GM23248 (cell line): Measurements from ENCODE around the gene PPP1R36. TPM values are rescaled to one million over a fixed set of nuclear protein-coding genes. Genes with fewer than 3 reads are reported as not detected.
A peak's percentile ranks its signal among the peaks of the same experiment; 100 is the strongest.

Source experiments
- DNase-seq: peaks from one replicate; pipeline ENCODE4 v3.0.0-alpha.2; 2015
- H2AFZ ChIP-seq: fragments of 200-600 bp; sonication (generic); 2 replicates; pipeline ENCODE4 v1.6.1; 2016; ENCODE audit warnings: antibody characterized with exemption
- H3F3A ChIP-seq: fragments of 200-600 bp; sonication (generic); 2 replicates; pipeline ENCODE4 v1.6.1; 2016; ENCODE audit warnings: mild to moderate bottlenecking, antibody characterized with exemption, mixed run types; ENCODE audit not compliant: insufficient read depth
- H3K27ac ChIP-seq: fragments of 200-600 bp; sonication (generic); 2 replicates; pipeline ENCODE4 v1.5.1; 2016; ENCODE audit warnings: mild to moderate bottlenecking
- H3K27me3 ChIP-seq: fragments of 200-600 bp; sonication (generic); replicated peaks from 2 replicates; pipeline ENCODE4 v1.6.1; 2016; ENCODE audit warnings: mild to moderate bottlenecking; ENCODE audit not compliant: insufficient read depth
- H3K36me3 ChIP-seq: fragments of 200-600 bp; sonication (generic); 2 replicates; pipeline ENCODE4 v1.6.1; 2016; ENCODE audit warnings: low read depth, mild to moderate bottlenecking
- H3K4me1 ChIP-seq: fragments of 200-600 bp; sonication (generic); 2 replicates; pipeline ENCODE4 v1.6.1; 2016; ENCODE audit warnings: mild to moderate bottlenecking; ENCODE audit not compliant: insufficient read depth
- H3K4me2 ChIP-seq: fragments of 200-600 bp; sonication (generic); one replicate; pipeline ENCODE4 v1.6.1; 2016; ENCODE audit warnings: mild to moderate bottlenecking; ENCODE audit not compliant: unreplicated experiment
- H3K4me3 ChIP-seq: fragments of 200-600 bp; sonication (generic); 2 replicates; pipeline ENCODE4 v1.5.1; 2016; ENCODE audit warnings: mild to moderate bottlenecking
- H3K79me2 ChIP-seq: fragments of 200-600 bp; sonication (generic); 2 replicates; pipeline ENCODE4 v1.6.1; 2016; ENCODE audit warnings: mild to moderate bottlenecking; ENCODE audit not compliant: insufficient read depth
- H3K9ac ChIP-seq: fragments of 200-600 bp; sonication (generic); 2 replicates; pipeline ENCODE4 v1.6.1; 2016; ENCODE audit warnings: mild to moderate bottlenecking
- H3K9me2 ChIP-seq: fragments of 200-600 bp; sonication (generic); 2 replicates; pipeline ENCODE4 v1.6.1; 2016; ENCODE audit warnings: mixed run types, mild to moderate bottlenecking, moderate library complexity; ENCODE audit not compliant: insufficient read depth
- H3K9me3 ChIP-seq: fragments of 200-600 bp; sonication (generic); one replicate; pipeline ENCODE4 v1.6.1; 2017; ENCODE audit warnings: low read depth
- H4K20me1 ChIP-seq: fragments of 200-600 bp; sonication (generic); 2 replicates; pipeline ENCODE4 v1.6.0; 2016; ENCODE audit not compliant: insufficient read depth
- EZH2 ChIP-seq: fragments of 200-600 bp; sonication (generic); IDR thresholded peaks from 2 replicates; pipeline ENCODE4 v1.6.1; 2018; ENCODE audit warnings: antibody characterized with exemption, mild to moderate bottlenecking; ENCODE audit not compliant: insufficient read depth, poor library complexity, severe bottlenecking
- EZH2phosphoT487 ChIP-seq: fragments of 200-600 bp; sonication (generic); IDR thresholded peaks from 2 replicates; pipeline ENCODE4 v1.6.1; 2018; ENCODE audit warnings: antibody characterized with exemption, moderate library complexity, mild to moderate bottlenecking, low read depth; ENCODE audit not compliant: insufficient read depth
- WGBS, 2 experiments: methylation state at CpG; one replicate each; pipeline ENCODE4 v1.1.6; 2015 to 2017; ENCODE audit warnings: low lambda C conversion rate in 2 of 2, low coverage in 1 of 2; ENCODE audit errors: missing lambda C conversion rate in 2 of 2; 5-methylcytosine and 5-hydroxymethylcytosine counted together
- in situ Hi-C: fragments of 300-500 bp; cut with MboI; formaldehyde crosslinking; loops from 2 replicates; pipeline ENCODE4 v1.15.0; 2020
- polyA plus RNA-seq: library from polyadenylated mRNA; unstranded; fragments of >200 nt; fragmentation: Nextera tagmentation; extraction: Ambion mirVana; gene quantifications from 2 replicates; pipeline ENCODE4 v1.2.1, GENCODE V29; 2016
- total RNA-seq: library from RNA; depleted of rRNA; stranded (reverse); fragments of >200 nt; shearing (Covaris generic); gene quantifications from 2 replicates; pipeline ENCODE4 v1.2.3, GENCODE V29; 2014

PPP1R36 gene
- total and polyA plus RNA-seq, 2 experiments from 2014 or later = 1.6 to 2.0 TPM

DNA sequence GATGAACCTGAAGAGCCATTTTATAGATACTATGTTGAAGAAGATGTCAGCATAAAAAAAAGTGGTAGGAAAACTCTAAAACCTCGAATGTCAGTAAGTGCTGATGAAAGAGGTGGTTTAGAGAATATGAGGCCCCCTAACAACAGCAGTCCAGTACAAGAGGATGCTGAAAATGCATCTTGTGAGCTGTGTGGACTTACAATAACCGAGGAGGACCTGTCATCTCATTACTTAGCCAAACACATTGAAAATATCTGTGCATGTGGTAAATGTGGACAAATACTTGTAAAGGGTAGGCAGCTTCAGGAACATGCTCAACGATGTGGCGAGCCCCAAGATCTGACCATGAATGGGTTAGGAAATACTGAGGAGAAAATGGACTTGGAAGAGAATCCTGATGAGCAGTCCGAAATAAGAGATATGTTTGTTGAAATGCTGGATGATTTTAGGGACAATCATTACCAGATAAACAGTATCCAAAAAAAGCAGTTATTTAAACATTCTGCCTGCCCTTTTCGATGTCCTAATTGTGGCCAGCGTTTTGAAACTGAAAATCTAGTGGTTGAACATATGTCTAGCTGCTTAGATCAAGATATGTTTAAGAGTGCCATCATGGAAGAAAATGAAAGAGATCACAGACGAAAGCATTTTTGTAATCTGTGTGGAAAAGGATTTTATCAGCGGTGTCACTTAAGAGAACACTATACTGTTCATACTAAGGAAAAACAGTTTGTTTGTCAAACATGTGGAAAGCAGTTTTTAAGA is 27.0 kb upstream of the PPP1R36 start:
- Histone ChIP-seq H4K20me1 (peaks cover 24% of the 10 kb centered on the region), H3K9me3 (no peaks in the 10 kb centered on the region), H3K36me3 (peaks cover 57% of the 10 kb centered on the region), H3K4me3 (no peak overlapping the region), H3K27me3 (no peaks in the 10 kb centered on the region), H3K9me2 (no peaks in the 10 kb centered on the region), H2AFZ (no peak overlapping the region), H3K79me2 (peaks cover 100% of the 10 kb centered on the region), H3K4me2 (no peak overlapping the region), H3K9ac (no peak overlapping the region), H3K27ac (no peak overlapping the region), H3F3A (peaks cover 29% of the 10 kb centered on the region; the same call in 1 of the 2 replicates), H3K4me1 (no peaks in the 10 kb centered on the region)
- in situ Hi-C loops = no loop called here
- DNase-seq = no peak
- whole genome bisulfite sequencing, 2 experiments = 92% methylated on average over 9 of the region's 9 CpGs
- TF ChIP-seq EZH2 (no peak), EZH2phosphoT487 (no peak)

DNA sequence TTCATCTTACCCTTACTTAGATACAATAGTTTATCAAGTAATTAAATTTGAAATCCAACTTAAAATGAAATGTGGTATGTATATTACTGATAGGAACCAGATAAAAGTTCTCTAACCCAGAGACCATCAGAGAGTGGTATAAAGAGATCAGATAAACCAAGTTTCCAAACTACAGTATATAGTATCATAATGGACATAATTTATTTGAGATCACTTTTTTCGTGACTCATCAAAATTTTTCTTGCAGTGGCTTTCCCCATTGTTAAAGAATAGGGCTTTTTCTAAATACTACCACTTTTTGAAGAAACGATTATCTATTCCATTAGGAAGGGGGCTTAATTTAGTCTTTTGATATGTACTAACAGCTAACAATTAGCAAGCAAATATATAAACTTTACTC is 24.4 kb upstream of the PPP1R36 start:
- Histone ChIP-seq H3K36me3 (peaks cover 62% of the 10 kb centered on the region), H4K20me1 (peaks cover 17% of the 10 kb centered on the region; the same call in 1 of the 2 replicates), H2AFZ (no peak overlapping the region), H3K79me2 (peaks cover 99% of the 10 kb centered on the region), H3K4me3 (no peak overlapping the region), H3K27ac (no peak overlapping the region), H3K27me3 (no peaks in the 10 kb centered on the region), H3K4me1 (peaks cover 9% of the 10 kb centered on the region; the same call in 1 of the 2 replicates), H3K4me2 (no peak overlapping the region), H3F3A (peaks cover 29% of the 10 kb centered on the region; the same call in 1 of the 2 replicates), H3K9me3 (no peaks in the 10 kb centered on the region), H3K9me2 (no peaks in the 10 kb centered on the region), H3K9ac (no peak overlapping the region)
- TF ChIP-seq EZH2 (no peak), EZH2phosphoT487 (no peak)
- in situ Hi-C loops = no loop called here
- 78 to 82% methylated on average over 2 of the region's 2 CpGs for WGBS, 2 experiments
- no peak for DNase-seq

DNA sequence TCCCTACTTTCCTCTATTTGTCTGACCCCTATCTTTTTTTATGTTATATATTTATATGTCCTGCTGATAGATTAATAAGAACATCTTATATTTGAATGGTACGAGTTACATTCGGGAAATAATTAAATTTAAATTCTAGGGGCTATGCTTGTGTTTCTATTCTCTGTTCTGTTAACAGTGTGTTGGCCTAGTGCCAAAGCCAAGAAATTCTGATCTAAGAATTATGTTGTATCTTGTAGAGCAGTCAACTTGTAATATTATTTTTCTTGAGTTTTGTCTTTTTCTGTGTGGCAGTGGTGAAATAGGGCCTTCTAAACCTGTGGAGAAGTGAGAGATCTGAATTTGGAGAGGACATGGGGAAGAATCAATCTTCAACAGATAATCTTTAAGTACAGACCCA is 18.2 kb upstream of the PPP1R36 start:
- no peaks in the 10 kb centered on the region for H4K20me1 ChIP-seq
- in situ Hi-C loops = no loop called here
- no peak overlapping the region for H2AFZ ChIP-seq
- no peaks in the 10 kb centered on the region for H3K27me3 ChIP-seq
- no peak for DNase-seq
- peaks cover 37% of the 10 kb centered on the region for H3K79me2 ChIP-seq
- no peak overlapping the region for H3K27ac ChIP-seq
- H3F3A ChIP-seq = peaks cover 43% of the 10 kb centered on the region
- H3K4me1 ChIP-seq = peaks cover 17% of the 10 kb centered on the region
- H3K9me3 ChIP-seq = no peaks in the 10 kb centered on the region
- no peak overlapping the region for H3K9ac ChIP-seq
- no peaks in the 10 kb centered on the region for H3K9me2 ChIP-seq
- 94 to 96% methylated on average over 2 of the region's 2 CpGs for WGBS, 2 experiments
- TF ChIP-seq EZH2phosphoT487 (no peak), EZH2 (no peak)
- no peak overlapping the region for H3K4me3 ChIP-seq
- H3K4me2 ChIP-seq = no peak overlapping the region
- peaks cover 16% of the 10 kb centered on the region; the same call in 1 of the 2 replicates for H3K36me3 ChIP-seq

DNA sequence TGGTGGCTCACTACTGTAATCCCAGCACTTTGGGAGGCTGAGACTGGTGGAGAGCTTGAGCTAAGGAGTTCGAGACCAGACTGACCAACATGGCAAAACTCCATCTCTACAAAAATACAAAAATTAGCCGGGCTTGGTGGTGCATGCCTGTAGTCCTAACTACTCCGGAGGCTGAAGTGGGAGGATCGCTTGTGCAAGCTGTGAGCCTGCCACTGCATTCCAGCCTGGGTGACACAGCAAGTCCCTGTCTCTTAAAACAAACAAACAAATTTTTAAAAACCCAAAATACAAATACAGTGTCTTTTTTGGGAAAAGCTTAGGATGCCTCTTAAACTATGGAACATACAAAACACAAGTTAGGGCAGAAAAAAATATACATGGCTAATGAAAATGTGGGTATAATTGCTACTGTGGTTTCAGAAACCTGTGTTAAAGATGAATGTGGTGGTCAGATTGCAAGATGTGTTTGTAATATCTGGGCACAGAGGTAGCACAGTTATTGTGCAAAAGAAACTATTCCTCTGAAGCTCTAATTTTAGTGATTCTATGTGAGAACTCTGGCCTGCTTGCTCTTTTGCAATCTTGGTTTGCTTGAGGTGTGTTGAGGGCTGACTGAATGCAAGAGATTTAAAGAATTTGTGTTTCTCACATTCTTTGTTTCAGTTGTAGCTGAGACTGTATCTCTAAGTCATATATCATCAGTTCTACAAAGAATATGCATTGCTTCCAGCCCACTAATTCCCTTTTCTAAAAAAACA is 13.1 kb upstream of the PPP1R36 start:
- peaks cover 69% of the 10 kb centered on the region for H3F3A ChIP-seq
- no peak overlapping the region for H3K4me3 ChIP-seq
- WGBS, 2 experiments = 57 to 62% methylated on average over 4 of the region's 4 CpGs
- peaks cover 22% of the 10 kb centered on the region for H3K4me1 ChIP-seq
- H3K9me2 ChIP-seq = no peaks in the 10 kb centered on the region
- H3K9ac ChIP-seq = peak overlapping the region; percentile 25; the same call in 1 of the 2 replicates
- H2AFZ ChIP-seq = no peak overlapping the region
- H3K4me2 ChIP-seq = peak overlapping the region; percentile 29
- DNase-seq = peak; percentile 65
- H3K27ac ChIP-seq = peak overlapping the region; percentile 58
- no peaks in the 10 kb centered on the region for H3K9me3 ChIP-seq
- TF ChIP-seq EZH2phosphoT487 (no peak), EZH2 (no peak)
- 0 out of 2 replicates have a peak, but pooled peaks cover 5% of the 10 kb centered on the region for H3K79me2 ChIP-seq
- H3K36me3 ChIP-seq = no peaks in the 10 kb centered on the region
- no peaks in the 10 kb centered on the region for H4K20me1 ChIP-seq
- no peaks in the 10 kb centered on the region for H3K27me3 ChIP-seq
- in situ Hi-C loops = no loop called here
